NCI-H510A treated with DMSO at 0.1 percent for 48 hours (cell line): ENCODE results near the gene SLC7A11.
"Not testable (repeated sequence)": the region's sequence is repeated elsewhere in the genome, so short reads cannot be mapped to it uniquely, and the experiment has no call there.

Experiments
- DNase-seq: peaks from one replicate; lab custom pipeline; 2025; lab: John Stamatoyannopoulos, UW

The SLC7A11 gene

DNA sequence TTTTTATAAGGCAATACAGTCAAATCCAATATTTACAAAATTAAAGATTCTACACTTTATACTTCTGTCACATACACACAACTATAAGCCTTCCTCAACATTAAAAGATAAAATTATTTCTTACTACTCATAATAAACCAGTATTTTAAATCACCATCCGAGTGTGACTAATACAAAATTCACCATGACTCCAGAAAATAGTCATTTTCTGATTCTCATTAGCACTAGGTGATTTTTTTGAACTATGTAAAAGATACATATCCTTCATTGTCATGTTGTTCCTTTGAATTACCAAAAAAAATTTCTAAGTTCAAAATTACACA lies 646 bp upstream of the SLC7A11 start:
- no peak for DNase-seq

DNA sequence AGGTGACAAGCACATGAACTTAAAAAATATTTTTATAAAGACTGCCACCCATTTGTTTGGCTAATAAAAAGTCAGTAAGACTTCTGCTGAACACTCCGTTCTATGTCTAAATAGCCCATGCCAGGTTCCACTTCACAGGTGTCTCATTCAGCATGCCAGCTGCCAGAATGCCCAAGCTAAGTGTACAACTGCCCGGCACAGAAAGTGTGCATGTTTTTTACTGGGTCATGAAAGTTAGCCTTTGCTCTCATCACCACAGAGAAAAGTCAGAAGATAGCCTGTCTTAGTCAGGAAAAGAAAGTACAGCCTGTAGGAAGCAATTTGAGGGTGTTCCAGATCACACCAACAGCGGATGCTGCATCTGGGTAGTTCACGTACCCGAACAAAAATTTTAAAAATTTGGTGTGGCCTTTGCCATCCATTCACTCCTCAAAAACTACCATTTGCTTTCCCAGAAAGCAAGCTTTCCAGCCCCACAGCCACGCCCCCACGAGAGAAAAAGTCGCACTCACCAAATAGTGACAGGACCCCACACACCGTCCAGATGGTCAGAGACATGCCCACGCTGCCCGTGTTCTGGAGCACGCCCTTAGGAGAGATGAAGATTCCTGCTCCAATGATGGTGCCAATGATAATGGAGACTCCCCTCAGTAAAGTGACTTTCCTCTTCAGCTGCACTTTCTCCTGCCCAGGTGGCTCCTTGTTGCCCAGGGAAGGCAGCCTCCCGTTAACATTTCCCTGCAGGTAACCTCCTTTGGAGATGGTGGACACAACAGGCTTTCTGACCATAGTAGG lies 671 bp downstream of the SLC7A11 start:
- peak; percentile 22 for DNase-seq

DNA sequence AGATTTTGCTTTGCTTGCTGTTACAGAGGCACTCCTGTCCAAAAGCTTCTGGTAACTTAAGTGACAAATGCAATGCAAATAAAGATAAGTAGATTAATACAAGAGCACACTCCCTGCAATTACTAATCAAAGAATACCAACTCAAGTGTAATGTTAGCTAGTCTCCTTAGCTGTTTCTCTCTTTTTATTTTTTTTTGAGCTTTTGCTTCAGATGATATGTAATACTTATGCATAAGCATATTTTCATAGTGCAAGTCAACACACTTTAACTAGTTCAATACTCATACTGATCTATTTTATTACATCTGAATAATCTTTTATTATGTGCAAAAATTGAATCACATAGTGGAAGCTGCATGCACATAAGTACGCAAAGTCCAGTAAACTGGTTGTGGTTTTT lies 2.7 kb downstream of the SLC7A11 start:
- DNase-seq = peak; percentile 13

DNA sequence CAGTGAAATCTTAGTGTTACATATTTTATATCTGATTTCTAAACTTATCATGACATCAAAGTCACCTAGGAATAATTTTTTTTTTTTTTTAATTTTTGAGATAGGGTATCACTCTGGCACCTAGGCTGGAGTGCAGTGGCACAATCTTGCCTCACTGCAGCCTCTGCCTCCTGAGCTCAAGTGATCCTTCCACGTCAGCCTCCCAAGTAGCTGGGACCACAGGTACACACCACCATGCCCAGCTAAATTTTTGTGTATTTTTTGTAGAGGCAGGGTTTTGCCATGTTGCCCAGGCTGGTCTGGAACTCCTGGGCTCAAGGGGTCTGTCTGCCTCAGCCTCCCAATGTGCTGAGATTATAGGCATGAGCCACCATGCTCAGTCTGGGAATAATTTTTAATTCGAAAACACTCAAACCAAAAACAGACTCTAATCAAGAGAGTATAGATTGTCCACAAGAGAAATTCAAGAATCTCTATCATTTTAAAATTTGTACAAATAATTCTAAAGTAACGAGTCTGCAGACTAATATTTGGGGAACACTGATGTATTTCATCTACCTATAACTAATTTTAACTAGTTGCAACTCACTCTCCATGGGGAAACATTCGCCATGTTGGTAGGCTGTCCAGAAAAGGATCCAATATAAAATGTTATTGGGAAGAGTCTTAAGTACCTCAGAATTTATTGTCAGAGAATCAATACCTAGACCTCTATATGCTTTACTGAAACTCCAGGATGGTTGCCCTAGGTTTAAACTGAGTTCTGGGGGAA lies 3.4 kb downstream of the SLC7A11 start:
- DNase-seq = no peak

DNA sequence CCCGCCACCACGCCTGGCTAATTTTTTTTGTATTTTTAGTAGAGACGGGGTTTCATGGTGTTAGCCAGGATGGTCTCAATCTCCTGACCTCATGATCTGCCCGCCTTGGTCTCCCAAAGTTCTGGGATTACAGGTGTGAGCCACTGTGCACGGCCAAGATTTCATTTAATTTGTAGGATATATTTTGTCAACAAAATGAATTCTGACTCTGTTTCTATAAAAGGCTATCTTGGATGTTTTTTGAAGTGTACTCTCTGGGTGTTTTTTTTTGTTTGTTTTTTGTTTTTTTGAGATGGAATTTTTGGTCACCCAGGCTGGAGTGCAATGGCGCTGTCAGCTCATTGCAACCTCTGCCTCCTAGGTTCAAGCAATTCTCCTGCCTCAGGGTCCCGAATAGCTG lies 5.0 kb downstream of the SLC7A11 start:
- not testable (repeated sequence) for DNase-seq

DNA sequence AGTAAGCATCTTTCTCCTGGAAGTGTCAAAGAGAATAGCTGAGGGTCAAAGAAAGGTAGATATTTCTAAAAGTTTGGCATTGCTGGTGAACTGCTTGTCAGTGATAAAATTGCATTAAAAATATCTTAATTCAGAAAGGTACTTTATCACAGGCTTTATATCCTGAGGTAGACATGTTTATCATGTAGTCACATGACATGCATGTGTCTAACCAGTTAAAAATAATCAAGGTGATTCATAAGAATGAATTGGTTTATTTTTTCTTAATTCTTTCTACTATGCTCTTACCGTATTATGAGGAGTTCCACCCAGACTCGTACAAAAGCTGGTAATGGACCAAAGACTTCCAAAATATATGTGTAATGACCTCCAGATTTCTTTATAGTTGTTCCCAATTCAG lies 6.1 kb downstream of the SLC7A11 start:
- no peak for DNase-seq

DNA sequence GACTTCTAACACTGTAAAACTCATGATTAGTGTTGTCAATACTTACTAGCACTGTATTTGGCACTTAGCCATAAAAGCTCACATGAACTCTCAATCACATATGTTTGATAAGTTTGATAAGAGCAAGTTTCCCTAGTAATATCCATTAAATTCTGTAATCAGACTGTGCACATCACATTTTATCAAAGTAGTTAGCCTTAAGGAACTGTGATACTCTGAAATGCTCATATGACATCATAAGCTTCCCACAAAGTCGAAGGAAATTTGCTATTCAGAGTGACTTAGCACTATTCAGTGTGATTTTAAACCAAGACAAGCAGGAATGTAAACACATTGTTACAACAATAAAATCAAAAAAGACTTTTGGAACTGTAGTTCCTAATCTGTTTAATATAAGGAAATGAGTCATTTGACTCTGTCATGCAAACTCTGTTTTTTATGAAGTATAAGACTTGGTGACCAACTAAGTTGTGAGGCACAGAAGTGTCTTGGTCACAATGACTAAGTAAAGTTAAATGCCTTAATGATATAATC lies 6.7 kb downstream of the SLC7A11 start:
- no peak for DNase-seq

DNA sequence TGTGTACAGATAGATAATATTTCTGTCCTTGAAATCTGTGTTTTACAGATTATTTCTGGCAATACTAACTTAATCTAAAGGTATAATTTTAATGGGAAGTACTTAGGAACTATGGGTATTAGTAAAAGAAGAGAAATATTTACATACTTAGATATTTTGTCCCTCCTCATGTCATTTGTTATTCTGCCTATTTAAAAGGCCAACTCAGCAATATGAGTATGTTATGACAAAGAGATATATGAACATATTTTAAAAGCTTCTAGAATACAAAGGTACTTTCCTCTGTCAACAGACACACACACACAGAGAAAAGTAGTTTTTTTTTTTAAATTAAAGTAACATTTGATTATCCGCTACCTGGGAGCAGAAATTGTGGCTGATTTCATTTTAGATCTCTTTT lies 7.9 kb downstream of the SLC7A11 start:
- no peak for DNase-seq

DNA sequence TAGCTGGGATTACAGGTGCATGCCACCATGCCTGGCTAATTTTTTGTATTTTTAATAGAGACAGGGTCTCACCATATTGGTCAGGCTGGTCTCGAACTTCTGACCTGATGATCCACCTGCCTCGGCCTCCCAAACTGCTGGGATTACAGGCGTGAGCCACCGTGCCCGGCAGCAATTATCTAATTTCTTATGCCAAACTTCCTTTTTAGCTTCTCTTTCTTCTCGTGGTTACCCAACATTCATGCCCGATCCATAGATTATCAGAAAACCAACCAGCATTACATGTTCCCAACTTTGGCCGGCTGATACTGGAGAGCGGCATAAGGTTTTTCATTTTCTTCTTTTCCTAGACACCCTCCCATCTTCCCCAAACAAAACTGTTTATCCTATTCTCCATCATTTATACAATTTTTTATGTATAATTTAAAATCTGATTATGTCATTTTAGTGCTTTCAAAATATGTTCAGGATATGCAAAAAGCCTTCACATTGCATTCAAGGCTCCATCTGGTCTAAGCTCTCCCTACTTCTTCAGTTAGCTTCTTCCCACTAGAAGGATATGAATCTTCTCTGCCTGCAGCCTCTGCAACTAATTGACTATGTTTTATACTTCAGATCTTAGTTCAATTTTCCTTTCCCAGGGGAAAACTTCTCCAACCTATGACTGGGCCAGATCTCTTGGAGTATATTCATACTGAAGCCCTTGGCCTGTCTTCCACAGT lies 8.7 kb downstream of the SLC7A11 start:
- DNase-seq = no peak

DNA sequence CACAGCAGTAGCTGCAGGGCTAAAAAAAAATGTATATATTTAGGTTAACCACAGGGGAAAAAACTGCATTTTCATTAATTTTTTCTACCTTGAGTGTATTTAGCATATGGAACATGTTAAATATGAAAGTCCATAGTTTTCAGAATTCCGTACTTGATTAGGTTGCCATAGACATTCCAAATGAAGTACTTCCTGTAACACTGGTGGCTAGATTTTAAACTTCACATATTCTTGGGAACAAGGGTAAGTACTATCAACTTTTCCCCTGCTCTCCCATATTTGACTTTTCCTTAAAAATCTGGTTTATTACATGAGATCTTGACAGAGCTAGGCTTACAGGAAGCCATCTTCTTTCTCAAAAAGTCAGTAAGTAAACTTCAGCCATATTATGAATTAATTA lies 9.8 kb downstream of the SLC7A11 start:
- DNase-seq = no peak

DNA sequence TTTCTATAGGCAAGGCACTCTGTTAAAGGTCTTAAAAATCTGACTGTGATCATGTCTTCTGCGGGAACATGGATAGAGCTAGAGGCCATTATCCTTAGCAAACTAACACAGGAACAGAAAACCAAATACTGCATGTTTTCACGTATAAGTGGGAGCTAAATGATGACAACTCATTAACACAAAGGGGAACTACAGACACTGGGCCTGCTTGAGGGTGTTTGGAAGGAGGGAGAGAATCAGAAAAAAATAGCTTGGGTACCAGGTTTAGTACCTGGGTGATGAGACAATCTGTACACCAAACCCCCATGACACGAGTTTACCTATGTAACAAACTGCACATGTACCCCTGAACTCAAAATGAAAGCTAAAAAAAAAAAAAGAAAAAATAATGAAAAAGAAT lies 12.1 kb downstream of the SLC7A11 start:
- no peak for DNase-seq

DNA sequence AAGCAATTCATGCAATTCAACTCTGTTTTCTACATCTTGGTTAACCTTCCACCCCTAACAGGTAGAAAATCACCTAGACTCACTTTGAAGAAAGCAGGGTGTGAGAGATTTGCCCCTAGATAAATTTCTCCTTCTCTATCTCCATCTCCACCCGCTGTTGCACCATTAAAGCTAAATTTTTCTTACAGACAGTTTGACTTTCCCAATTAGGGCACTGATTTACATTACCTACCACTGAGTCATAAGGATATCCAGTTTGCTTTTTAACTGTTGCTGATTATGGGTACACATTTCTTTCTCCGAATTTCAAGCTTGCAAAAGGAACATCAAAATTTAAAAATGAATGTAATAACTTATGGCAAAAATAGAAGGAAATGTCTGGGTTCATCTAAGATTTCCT lies 13.0 kb downstream of the SLC7A11 start:
- no peak for DNase-seq

DNA sequence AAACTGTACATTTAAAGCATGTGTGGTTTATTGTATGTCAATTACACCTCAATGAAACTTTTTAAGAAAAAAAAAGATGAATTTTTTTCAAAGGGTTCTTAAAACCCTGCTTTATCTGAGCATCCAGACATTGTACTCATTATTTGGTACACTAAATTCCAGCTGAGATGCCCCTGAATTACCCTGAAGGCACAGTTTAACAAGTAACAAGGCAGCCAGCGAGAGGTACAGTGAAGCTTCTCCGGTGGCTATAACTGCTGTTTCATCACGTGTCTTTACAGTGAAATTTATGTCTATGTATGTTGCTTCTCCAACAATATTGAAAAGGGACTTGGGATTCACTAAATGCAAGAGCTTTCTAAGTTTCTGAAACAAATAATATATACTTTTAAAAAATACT lies 15.8 kb downstream of the SLC7A11 start:
- no peak for DNase-seq

DNA sequence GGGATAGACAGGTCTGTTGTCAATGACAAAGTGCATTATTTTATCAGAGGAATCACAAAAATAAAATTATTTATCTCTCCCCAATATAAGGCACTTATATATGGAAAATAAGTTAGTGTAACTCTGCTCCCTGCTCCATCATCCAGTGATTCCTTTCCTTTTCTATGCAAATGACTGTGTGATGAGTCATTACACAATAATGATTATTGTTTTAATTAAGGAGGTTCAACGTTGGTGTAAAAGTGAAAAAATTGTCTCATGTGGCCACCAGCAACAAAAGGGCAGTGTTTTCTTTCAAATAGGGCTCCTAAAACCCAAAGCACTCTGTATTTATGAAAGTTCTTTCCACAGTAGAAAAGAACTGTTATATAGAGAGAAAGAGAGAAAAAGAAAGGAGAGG lies 16.7 kb downstream of the SLC7A11 start:
- DNase-seq = no peak

DNA sequence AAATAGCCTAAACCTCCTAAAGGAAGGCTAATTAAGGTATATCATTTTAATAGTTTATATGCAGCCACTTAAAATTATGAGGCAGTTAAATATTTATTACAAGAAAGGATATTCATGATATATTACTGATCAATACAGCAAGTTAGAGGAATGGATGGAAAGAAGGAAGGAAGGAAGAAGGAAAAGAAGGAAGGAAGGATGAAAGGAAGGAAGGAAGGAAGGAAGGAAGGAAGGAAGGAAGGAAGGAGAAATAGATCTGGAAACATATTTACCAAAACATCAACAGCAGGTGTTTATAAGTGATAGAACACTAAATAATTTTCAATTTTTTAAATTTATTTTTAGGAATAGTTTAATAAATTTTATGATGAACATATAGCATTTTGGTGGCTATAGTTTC lies 17.5 kb downstream of the SLC7A11 start:
- DNase-seq = no peak

DNA sequence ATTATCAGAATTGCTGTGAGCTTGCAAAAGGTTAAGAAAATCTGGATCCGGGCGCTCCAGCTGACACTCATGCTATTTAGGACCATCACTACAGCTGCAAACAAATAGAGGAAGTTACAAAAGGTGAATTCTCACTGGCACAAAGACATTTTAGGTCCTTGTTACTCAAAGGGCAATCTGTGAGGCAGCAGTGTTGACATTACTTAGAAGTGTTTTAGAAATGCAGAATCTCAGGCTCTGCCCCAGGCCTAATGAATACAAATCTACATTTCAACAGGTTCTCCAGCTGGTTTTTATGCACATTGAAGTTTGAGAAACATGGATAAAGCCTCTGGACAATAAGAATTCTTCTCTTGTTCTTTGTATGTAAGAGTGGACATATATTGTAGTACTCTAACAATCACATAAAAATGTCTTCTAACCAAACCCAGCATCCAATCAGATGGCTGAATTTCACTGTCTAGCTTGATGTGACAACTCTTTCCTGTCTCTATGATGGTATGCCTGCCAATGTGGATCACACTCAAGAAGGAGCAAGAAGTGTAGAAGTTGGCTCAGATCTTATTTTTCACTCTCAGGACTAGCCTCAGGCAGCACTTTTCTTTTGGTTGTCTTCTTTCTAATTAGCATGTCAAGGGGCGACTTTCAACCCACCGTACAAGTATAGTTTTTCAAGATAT lies 18.8 kb downstream of the SLC7A11 start:
- no peak for DNase-seq

DNA sequence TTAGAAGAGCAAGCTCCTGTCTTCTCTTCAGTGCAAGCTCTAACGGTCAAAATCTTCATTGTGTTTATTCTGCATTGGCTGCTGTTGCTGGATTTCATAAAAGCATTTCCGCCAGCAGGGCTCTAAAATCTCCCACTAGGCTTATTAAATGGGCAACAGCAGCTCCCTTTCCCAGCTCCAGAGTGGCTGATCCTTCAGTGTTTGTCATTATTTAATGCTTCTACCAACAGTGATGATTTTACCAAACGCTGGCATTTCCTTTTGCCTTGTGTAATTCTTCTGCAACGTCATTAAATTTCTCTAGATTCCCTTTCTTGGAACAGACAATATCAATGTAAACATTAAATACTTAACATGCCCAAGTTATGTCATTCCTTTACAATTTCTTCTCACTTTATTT lies 20.1 kb downstream of the SLC7A11 start:
- DNase-seq = no peak

DNA sequence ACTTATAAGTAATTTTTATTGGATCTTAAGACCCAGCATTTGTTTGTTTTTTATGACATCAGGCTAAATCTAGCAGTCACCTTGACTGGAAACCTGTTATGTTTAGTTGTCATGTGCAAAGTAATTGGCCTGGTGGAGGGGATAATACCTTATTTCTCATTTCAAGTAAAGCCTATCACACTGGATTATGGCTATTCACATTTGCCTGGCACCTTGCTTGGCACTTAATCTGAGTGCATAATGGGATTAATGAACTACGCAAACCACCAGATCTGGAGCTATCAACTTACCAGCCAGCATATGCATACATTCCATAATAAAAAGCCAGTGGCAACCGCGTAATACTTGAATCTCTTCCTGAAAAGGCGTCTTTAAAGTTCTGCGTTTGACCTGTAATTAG lies 23.2 kb downstream of the SLC7A11 start:
- DNase-seq = no peak

DNA sequence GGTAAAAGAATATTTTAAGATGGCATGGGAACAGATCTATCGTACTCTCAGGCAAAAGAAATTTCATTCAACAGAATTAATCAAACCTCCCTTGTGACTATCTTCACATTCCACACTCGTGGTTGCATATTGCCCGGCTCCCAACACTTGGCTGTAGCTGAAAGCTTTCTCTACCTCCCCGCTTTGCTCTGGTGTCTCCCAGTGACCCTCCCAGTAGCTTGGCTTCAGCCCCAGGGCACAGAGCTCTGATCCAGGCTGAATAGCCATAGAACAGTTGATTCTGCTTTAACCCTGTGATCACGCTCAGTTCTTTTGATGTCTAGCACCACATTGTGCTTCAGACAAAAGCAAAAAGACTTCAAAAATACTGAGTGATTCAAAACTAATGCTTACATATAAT lies 24.6 kb downstream of the SLC7A11 start:
- DNase-seq = no peak

DNA sequence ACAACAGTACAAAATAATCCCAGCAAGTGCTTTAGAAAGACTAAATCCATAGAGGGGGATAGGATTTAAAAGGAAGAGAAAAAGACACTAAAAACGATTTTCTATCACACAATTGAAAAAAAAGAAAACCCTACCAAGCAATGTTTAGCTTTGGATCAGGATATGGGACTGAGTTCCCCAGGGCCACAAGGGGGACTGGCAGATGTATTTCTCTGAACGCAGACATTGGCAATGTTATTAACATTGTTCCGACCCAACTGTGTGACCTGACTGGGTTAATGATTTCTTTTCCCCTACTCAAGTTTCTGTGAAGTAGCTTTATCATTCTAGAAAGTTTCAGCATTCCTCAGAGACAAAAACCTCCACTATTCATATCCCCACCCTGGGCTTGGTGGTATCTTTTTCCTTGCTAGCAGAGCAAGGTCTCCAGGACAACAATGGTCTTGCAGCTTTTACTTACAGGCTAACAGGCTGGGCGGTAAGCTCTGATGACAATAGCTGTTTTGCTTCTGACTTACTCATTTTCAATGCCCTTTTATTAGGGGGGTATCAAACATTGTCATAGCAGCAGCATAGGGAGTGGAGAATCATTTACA lies 25.8 kb downstream of the SLC7A11 start:
- DNase-seq = no peak

DNA sequence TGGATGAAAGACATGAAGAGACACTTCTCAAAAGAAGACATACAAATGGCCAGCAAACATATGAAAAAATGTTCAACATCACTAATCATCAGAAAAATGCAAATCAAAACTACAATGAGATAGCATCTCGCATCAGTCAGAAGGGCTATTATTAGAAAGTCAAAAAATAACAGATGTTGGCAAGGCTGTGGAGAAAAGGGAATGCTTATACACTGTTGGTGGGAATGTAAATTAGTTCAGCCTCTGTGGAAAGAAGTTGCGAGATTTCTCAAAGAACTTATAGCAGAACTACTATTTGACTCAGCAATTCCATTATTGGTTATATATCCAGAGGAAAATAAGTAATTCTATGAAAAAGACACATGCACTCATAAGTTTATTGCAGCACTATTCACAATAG lies 31.6 kb downstream of the SLC7A11 start:
- DNase-seq = not testable (repeated sequence)

DNA sequence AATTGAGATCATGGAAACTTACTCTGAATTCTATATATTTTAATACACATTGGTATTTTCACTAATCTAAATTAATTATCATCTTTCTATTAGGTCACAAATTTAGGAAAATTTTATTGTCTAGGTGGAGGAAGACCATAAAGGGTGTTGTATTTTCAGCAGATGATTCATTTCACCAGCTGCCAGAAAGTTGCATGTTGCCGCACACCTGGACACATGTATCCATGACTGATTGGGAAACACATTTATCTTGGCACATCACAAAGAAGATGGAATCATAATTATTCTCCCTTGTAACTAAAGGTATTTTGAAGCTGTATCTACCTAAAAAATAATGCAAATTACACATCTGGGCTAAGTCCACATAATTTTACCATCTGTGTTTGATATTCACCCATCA lies 33.1 kb downstream of the SLC7A11 start:
- DNase-seq = no peak
